Measurements from ENCODE around the gene SPATA46. TPM values are rescaled to one million over a fixed set of nuclear protein-coding genes. Genes with fewer than 3 reads are reported as not detected.

SPATA46 gene
- total and polyA plus RNA-seq, 2 of the 8 experiments (the other 6 are each of a cell fraction or from before 2014, with no cell fraction given): not detected

GRCh38 chr1:162406811-162407210, 30.2 kb upstream of the SPATA46 start:
- ChIA-PET POLR2A (ENCODE audit: partially characterized antibody) (interaction anchor here (0.9 kb wide), 1 partner anchor 8 kb away, joined by 3 read pairs; no protein-coding TSS in a partner anchor), CTCF (ENCODE audit: partially characterized antibody) (interaction anchor here (0.9 to 1.9 kb wide), 6 partner anchors 14 to 350 kb away, joined by 3 to 6 read pairs (median 4); no protein-coding TSS in a partner anchor)
- FAIRE-seq (no peak), DNase-seq (ENCODE audit: low read depth in 1 of 2, low spot score in 2 of 2) (no peak)
- no peak overlapping the region for H3K23ac ChIP-seq (ENCODE audit: insufficient read length)
- no peak overlapping the region for H3K56ac ChIP-seq (replicated peaks; ENCODE audit: insufficient read length, low read depth, low read length)
- H3K4ac ChIP-seq (replicated peaks; ENCODE audit: insufficient read length, low read depth, low read length): no peak overlapping the region
- WGBS, 2 experiments (ENCODE audit: extremely low coverage in 1 of 2, insufficient coverage in 1 of 2, insufficient read length in 1 of 2, insufficient replicate concordance in 2 of 2, low coverage in 1 of 2, low lambda C conversion rate in 2 of 2, missing lambda C conversion rate in 1 of 2): 89% methylated on average over 2 of the region's 2 CpGs; no CpG with 5 or more reads in 1 of the 2 experiments
- TF ChIP-seq CBX8 (IDR thresholded peaks at IDR 0.05; ENCODE audit: borderline replicate concordance, low read depth, low read length): no peak
- no peak for TF ChIP-seq BRCA1 (IDR thresholded peaks at IDR 0.05; ENCODE audit: low read depth, low read length)
- TF ChIP-seq SP2 (IDR thresholded peaks at IDR 0.05; ENCODE audit: low read length): no peak
- no peak for TF ChIP-seq TAF1 (IDR thresholded peaks at IDR 0.05; ENCODE audit: low read depth, low read length)
- TF ChIP-seq GTF2F1 (IDR thresholded peaks at IDR 0.05; ENCODE audit: borderline replicate concordance, low read depth, low read length): no peak
- TF ChIP-seq KDM4A (IDR thresholded peaks at IDR 0.05; ENCODE audit: low read depth, low read length, severe bottlenecking): no peak
- no peak for TF ChIP-seq RAD21 (IDR thresholded peaks at IDR 0.05 in 1 of 2, conservative IDR thresholded peaks at IDR 0.05 in 1 of 2; ENCODE audit: low read depth in 2 of 2, low read length in 2 of 2)
- TF ChIP-seq TEAD4 (IDR thresholded peaks at IDR 0.05; ENCODE audit: low read depth, low read length): no peak
- no peak for TF ChIP-seq CHD1 (IDR thresholded peaks at IDR 0.05; ENCODE audit: low read depth, low read length)
- no peak overlapping the region for H4K91ac ChIP-seq (replicated peaks; ENCODE audit: insufficient read length, low read length)
- H3K79me2 ChIP-seq (ENCODE audit: control insufficient read depth in 1 of 2, insufficient read depth in 2 of 2, low read length in 2 of 2): no peaks in the 10 kb centered on the region
- no peaks in the 10 kb centered on the region for H3K36me3 ChIP-seq (ENCODE audit: control insufficient read depth in 2 of 4, insufficient read depth in 4 of 4, low read length in 3 of 4)
- H3K18ac ChIP-seq (ENCODE audit: extremely low read depth, low read length): no peak overlapping the region
- no peak overlapping the region for H4K8ac ChIP-seq (ENCODE audit: extremely low read depth, insufficient read depth, low read length)
- H2BK20ac ChIP-seq (ENCODE audit: low read length): no peak overlapping the region
- no peaks in the 10 kb centered on the region for H3K9me3 ChIP-seq (ENCODE audit: insufficient read depth in 2 of 2, low read depth in 1 of 2, low read length in 1 of 2)
- H3K4me2 ChIP-seq (ENCODE audit: insufficient read depth in 1 of 2, low read depth in 2 of 2, low read length in 2 of 2): no peak overlapping the region
- no peak overlapping the region for H2BK15ac ChIP-seq (ENCODE audit: low read length)
- H3K27me3 ChIP-seq (replicated peaks in 1 of 4; ENCODE audit: control insufficient read depth in 3 of 4, extremely low read depth in 1 of 4, insufficient read depth in 3 of 4, low read length in 3 of 4): no peaks in the 10 kb centered on the region
- no peaks in the 10 kb centered on the region; the same call in 1 of the 2 replicates for H3K23me2 ChIP-seq (ENCODE audit: low read depth, low read length)
- no peak overlapping the region for H3K27ac ChIP-seq (ENCODE audit: low read depth, low read length)
- no peak overlapping the region for H4K5ac ChIP-seq (ENCODE audit: insufficient read length, low read depth, low read length)
- H2BK12ac ChIP-seq (ENCODE audit: low read depth, low read length): no peak overlapping the region
- H2BK120ac ChIP-seq (replicated peaks; ENCODE audit: low read depth, low read length): no peak overlapping the region
- H2BK5ac ChIP-seq (ENCODE audit: low read depth, low read length): no peak overlapping the region
- H4K20me1 ChIP-seq (replicated peaks in 1 of 2; ENCODE audit: control insufficient read depth in 1 of 2, insufficient read depth in 2 of 2, low read length in 2 of 2): no peaks in the 10 kb centered on the region
- H3K79me1 ChIP-seq (ENCODE audit: low read depth, low read length): no peaks in the 10 kb centered on the region
- no peak overlapping the region for H3K14ac ChIP-seq (ENCODE audit: insufficient read length)
- H3K9ac ChIP-seq (replicated peaks in 1 of 4; ENCODE audit: extremely low read depth in 1 of 4, low read depth in 3 of 4, low read length in 3 of 4): no peak overlapping the region
- no peaks in the 10 kb centered on the region for H3K4me1 ChIP-seq (replicated peaks in 1 of 4; ENCODE audit: control insufficient read depth in 3 of 4, insufficient read depth in 4 of 4, low read length in 3 of 4)
- H2AFZ ChIP-seq (ENCODE audit: low read length): no peak overlapping the region
- no peak overlapping the region for H3K4me3 ChIP-seq (ENCODE audit: extremely low read depth in 1 of 4, insufficient read depth in 2 of 4, low read depth in 3 of 4, low read length in 4 of 4)
- no peak overlapping the region for H2AK5ac ChIP-seq (ENCODE audit: low read depth, low read length)
